Tibial nerve (tissue), 4 donors: ENCODE results near the gene LRRTM4.

Experiments
- EP300 ChIP-seq, 2 donors: sonication (generic); formaldehyde crosslinking; IDR thresholded peaks; one replicate each; pipeline ENCODE4 v1.6.1; 2017; ENCODE audit warnings: antibody characterized with exemption in 2 of 2, mild to moderate bottlenecking in 1 of 2
- POLR2A ChIP-seq, 2 donors: fragments of 450-650 bp; IDR thresholded peaks; one replicate each; pipeline ENCODE4 v1.6.1; 2017; ENCODE audit warnings: antibody characterized with exemption in 2 of 2, mild to moderate bottlenecking in 2 of 2, moderate library complexity in 2 of 2
- TF ChIP-seq, protein P1 (sequence below), 5 experiments: fragments of 200-600 bp in 3 of 5; fragments of 450-650 bp in 2 of 5; sonication (generic) in 3 of 5; IDR thresholded peaks; one replicate each; pipeline ENCODE4 v1.5.1; 2016 to 2019; ENCODE audit warnings: antibody characterized with exemption in 5 of 5, mild to moderate bottlenecking in 3 of 5, moderate library complexity in 2 of 5

- no peak for TF ChIP-seq POLR2A (IDR thresholded peaks at IDR 0.05)
- no peak for TF ChIP-seq EP300 (IDR thresholded peaks at IDR 0.05)
- TF ChIP-seq, protein P1, sequence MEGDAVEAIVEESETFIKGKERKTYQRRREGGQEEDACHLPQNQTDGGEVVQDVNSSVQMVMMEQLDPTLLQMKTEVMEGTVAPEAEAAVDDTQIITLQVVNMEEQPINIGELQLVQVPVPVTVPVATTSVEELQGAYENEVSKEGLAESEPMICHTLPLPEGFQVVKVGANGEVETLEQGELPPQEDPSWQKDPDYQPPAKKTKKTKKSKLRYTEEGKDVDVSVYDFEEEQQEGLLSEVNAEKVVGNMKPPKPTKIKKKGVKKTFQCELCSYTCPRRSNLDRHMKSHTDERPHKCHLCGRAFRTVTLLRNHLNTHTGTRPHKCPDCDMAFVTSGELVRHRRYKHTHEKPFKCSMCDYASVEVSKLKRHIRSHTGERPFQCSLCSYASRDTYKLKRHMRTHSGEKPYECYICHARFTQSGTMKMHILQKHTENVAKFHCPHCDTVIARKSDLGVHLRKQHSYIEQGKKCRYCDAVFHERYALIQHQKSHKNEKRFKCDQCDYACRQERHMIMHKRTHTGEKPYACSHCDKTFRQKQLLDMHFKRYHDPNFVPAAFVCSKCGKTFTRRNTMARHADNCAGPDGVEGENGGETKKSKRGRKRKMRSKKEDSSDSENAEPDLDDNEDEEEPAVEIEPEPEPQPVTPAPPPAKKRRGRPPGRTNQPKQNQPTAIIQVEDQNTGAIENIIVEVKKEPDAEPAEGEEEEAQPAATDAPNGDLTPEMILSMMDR (IDR thresholded peaks at IDR 0.05) = no peak
Measured at GRCh38 chr2:77328134-77328931, 193.8 kb downstream of the LRRTM4 start.
